Posterior vena cava (tissue), 2 donors: ENCODE results near the gene FZD10. TPM values are rescaled to one million over a fixed set of nuclear protein-coding genes. Genes with fewer than 3 reads are reported as not detected.

Experiments
- DNase-seq: peaks from one replicate; pipeline ENCODE4 v3.0.0-alpha.2; 2020; ENCODE audit warnings: low spot score
- intact Hi-C, 2 donors: fragments of 100-400 bp; cut with DNase I; formaldehyde crosslinking; loops; one replicate each; pipeline versions ENCODE4 v1.14.1 to v1.14.2; 2022 to 2023
- total RNA-seq, 2 donors: library from RNA; stranded (reverse); fragmentation: NEBNext Ultra II Directional; extraction: Animal tissue kit (Norgen Biotek cat#: 25700); gene quantifications; one replicate each; pipeline ENCODE4 v1.2.1, GENCODE V29; 2021
- donor health status: DM: yes; HTN: yes; CAD: no.
- donor health status: DM: yes; HTN: yes; CAD: no.

FZD10 gene
- total RNA-seq, 2 donors from 2014 or later: 0.51 to 1.1 TPM

DNA sequence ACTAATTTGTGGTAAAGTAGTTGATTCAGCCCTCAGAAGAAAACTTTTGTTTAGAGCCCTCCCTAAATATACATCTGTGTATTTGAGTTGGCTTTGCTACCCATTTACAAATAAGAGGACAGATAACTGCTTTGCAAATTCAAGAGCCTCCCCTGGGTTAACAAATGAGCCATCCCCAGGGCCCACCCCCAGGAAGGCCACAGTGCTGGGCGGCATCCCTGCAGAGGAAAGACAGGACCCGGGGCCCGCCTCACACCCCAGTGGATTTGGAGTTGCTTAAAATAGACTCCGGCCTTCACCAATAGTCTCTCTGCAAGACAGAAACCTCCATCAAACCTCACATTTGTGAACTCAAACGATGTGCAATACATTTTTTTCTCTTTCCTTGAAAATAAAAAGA is 2.7 kb downstream of the FZD10 start:
- DNase-seq: peak; percentile 52
- intact Hi-C loops: no loop called here

GRCh38 chr12:130166306-130166705 is 4.0 kb downstream of the FZD10 start:
- no peak for DNase-seq
- intact Hi-C loops: no loop called here

DNA sequence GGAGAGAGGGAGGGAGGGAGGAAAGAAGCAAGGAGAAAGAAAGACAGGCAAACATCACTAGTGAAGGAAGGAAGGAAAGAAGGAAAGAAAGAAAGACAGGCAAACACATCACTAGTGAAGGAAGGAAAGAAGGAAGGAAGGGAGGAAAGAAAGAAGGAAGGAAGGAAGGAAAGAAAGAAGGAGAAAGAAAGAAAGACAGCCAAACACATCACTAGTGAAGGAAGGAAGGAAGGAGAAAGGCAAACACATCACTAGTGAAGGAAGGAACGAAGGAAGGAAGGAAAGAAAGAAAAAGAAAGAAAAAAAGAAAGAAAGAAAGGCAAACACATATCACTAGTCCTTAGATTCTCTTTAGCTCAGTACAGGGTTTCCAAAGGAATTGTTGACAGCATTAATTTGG is 5.3 kb downstream of the FZD10 start:
- intact Hi-C loops: no loop called here
- DNase-seq: no peak

DNA sequence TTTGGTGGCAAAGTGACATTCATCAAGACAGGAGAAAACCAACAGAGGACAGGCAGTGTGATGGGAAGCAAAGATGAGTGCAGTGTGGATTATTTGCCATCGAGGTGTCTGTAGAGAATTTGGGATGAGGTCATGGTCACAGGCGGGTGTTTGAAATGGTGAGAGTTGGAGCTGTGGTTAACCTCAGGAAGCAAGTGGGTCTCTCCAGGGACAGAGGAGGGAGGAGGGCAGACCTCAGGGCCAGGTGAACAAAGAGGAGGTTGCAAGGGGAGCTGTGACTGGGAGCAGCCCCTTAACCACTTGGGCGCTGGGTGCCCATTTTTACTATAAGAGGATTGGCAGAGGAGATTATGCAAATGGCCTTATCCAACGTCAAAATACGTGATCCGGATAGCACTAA is 7.0 kb downstream of the FZD10 start:
- intact Hi-C loops: no loop called here
- no peak for DNase-seq

GRCh38 chr12:130169924-130170323 is 7.7 kb downstream of the FZD10 start:
- DNase-seq: no peak
- intact Hi-C loops: no loop called here

- intact Hi-C loops: no loop called here
- no peak for DNase-seq
Observed at GRCh38 chr12:130170611-130171010, 8.3 kb downstream of the FZD10 start.

DNA sequence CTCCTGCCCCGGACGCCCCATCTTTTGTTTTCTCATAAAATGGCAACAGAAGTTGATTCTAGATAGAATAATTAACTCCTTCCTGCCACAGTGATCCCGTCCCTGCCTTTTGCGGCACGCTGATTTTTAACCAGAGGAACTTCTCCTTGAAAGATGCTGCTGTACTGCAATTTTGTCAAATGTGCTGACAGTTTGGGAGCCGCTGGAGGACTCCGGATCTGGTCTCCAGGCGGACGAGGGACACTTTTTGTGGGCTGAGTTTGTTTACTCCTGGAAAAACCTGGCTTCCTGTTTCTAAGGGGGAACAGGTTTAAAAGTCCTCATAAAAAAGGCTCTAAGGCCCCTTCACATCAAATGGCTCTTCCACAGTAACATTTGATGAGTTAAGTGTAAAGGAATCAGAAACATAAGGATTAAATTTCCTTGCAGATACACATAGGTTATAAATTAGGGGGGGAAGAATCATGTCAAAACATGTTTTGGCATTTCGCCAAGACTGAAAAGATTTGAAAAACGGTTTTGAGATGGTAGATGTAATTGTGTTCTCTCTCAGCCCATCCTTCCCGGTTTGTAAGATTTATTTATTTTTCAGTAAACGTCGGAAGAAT is 15.5 kb downstream of the FZD10 start:
- intact Hi-C loops: no loop called here
- DNase-seq: no peak

DNA sequence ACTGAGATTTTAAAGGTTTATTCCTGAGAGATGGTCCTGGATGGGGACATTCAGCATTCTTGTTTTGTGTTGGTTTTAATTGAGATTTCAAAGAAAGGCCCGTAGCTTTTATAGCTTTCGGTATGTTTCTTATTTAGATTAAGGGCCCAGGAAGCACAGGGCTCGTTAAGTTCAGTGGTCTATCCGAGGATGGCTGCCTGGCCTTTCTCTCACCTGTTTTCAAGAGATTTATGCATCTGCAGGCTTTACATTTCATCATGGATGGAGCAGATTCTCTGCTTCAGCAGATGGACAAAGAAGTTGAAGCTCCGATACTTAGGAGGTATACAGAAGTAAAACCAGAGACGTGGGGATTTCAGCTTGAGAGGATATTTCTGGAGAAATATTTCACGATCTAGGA is 16.0 kb downstream of the FZD10 start:
- intact Hi-C loops: no loop called here
- DNase-seq: no peak

DNA sequence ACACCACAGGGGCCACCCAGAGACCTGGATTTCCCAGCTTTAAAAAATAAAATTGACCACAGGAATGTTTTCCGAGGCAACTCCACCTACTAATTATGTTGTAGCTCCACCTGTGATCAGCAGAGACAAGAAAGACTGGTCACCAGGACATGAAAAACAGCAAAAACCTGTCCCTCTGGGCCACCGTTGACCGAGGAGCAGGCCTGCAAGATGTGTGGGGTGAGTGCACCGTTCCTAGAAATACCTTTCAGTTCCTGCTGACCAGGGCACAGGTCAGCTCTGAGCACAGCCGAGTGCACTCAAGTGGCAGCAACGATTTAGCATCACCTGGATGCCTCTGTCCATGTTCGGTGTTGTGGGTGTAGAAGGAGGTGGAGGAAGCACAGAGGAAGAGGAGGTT is 16.9 kb downstream of the FZD10 start:
- intact Hi-C loops: no loop called here
- no peak for DNase-seq

- intact Hi-C loops: no loop called here
- no peak for DNase-seq
Observed at GRCh38 chr12:130179621-130180020, 17.4 kb downstream of the FZD10 start.

- no peak for DNase-seq
- intact Hi-C loops: no loop called here
Observed at GRCh38 chr12:130181211-130181610, 18.9 kb downstream of the FZD10 start.

GRCh38 chr12:130183585-130184370 is 21.5 kb downstream of the FZD10 start:
- no peak for DNase-seq
- intact Hi-C loops: no loop called here

DNA sequence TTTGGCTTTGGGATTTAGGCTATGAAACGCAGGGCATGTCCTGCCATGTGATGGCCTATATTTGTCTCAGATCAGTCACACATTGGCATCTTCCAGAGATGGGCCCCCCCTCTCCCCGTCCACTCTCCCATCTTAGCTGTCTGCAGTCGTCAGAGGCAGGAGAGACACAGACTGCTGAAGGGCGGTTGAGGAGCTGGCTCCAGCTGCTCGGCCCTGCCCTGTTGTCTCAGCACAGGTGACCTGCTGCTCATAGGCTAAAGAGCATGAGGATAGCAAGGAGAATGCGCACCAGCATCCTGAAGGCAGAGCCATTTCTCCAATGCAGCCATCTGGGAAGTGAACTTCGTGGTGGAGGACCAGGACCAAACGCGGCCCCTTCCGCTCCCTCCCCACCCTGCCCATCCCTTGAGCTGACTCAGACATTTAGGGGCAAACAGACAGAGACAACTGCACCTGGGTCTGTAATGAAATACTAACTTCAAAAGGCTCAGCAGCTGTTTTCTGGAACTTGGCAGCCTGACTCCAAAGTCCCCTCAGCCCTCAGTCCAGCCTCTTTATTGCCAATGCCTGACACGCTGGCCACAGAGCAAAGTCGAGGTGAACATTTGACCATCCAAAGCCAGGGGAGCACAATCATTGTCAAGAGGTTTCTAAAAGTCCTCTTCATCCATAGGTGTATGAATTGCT is 22.3 kb downstream of the FZD10 start:
- DNase-seq: peak; percentile 55
- intact Hi-C loops: no loop called here

DNA sequence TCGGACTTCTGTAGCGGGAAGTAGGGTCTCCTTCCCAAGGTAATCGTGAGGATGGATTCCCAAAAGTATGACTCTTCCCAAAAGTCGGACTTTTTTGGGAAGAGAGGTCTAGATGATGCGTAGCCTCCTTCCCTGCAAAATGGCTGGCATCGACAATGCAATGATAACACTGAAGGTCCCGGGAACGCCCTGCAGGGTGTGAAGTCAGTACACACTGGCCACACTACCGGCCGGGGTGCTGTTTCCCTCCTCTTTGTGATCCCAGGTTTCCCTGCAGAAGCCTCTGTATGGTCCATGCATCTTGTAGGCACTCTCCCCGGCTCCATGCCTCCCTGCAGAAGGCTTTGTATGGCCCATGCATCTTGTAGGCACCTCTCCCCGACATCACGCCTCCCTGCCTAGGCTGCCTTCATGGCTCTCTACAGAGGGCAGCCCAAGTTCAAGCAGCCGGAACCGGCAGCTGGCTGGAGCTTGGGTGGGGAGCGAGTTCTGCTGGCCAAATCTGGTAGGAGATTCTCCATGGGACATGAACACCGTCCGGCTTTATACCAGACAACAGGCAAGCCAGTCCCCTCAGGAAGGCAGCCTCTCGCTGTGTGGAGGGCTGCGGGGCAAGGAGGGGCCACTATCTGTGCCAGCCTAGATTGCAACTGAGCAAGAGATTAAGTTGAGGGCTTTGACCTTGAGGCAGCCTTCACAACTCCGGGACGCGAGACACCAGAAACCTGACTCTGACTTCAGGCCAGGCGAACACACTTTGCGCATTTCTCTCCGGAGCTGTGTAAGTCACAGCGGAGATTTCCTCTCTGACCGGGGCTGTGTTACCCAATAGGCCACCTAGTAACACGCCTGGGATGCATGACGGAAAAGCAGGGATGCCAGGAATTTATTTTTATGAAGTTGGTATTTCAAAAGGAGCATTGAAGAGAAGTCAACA is 23.5 kb downstream of the FZD10 start:
- intact Hi-C loops: no loop called here
- no peak for DNase-seq

DNA sequence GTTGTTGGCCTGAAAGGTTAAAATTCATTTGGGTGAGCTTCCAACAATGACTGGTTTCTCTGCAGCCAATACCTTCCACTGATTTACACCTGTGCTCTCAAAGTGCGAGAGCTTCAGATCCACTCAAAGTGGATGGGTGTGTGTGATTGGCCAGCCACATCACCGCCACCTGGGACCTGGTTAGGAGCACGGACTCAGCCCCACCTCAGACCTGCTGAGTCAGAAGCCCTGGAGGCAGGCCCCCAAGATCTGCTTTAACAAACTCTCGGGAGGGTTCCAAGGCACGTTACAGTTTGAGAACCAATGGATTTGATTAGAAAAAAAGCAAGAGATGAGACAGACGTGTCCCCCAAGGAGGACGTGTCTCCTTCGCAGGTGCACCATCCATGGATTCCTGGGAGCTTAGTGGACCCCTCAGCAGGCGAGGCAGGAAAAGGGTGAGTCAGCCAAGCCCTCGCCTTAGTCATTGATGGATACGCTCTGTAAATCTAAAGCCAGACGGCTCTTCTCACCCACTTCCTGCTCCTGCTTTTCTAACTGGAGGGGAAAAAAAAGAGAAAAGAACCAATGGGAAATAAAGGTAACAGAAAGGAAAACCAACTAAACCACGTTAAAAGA is 24.5 kb downstream of the FZD10 start:
- intact Hi-C loops: no loop called here

DNA sequence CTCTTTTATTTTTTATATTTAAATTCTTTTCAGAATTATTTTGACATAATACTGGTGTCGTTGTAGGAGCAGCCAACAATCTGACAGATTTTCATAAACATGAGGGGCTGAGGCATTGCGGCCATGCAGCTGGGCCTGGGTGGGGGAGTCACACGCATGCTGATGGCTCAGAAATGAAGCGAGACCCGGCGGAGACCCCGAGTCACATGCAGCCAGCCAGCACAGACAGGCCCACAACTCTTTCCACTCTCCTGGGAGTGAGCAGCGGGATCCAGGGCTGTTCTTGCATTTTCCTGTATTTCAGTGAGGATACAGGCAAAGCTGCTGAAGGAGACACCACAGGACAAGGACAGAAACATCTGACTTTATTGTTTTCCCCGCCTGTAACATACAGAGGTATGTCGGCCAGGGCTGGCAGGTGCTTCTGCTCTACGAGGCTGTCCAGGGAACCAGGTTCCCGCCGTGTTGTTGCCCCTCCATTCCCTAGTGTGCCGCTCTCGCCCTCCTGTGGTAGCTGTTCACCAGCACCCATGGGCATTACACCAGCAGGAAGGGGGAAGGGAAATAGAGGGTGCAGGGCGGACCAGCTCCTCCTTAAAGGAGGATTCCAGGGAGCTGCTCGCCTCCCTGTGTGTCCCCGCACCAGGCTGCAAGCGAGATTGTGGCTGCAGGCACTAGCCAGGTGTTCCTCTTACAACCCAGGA is 30.5 kb downstream of the FZD10 start:
- intact Hi-C loops: no loop called here
- no peak for DNase-seq

More for the DNA sequence above, 24.5 kb downstream of the FZD10 start:
- DNase-seq: no peak

DNA sequence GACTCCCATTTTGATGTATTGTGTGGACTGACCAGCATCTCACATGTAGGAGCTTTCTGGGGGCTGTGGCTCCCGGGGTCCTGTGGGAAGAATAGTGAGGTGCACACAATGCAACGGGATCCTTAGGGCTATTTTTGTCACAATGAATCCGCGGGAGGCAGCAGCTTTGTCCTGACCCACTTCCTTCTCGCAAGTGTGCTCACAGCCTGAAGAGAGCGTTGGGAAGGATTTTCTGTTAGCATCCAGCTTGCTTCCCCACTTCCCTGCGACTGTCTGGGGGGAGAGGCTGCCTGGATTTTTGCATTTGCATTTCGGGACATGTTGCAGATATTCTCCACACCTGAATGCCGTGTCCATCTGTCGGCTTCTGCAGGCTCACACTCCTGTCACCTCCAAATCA is 31.9 kb downstream of the FZD10 start:
- intact Hi-C loops: no loop called here
- DNase-seq: no peak

- no peak for DNase-seq
- intact Hi-C loops: no loop called here
Observed at GRCh38 chr12:130195369-130195768, 33.1 kb downstream of the FZD10 start.

- DNase-seq: no peak
Observed at GRCh38 chr12:130195776-130196175, 33.5 kb downstream of the FZD10 start.

More at GRCh38 chr12:130195776-130196175, 33.5 kb downstream of the FZD10 start:
- intact Hi-C loops: no loop called here
